Transverse colon (tissue), 4 donors: ENCODE data around the gene WDFY3. TPM values are rescaled to one million over a fixed set of nuclear protein-coding genes. Genes with fewer than 3 reads are reported as not detected.

ENCODE experiments used
- DNase-seq: peaks from one replicate; pipeline ENCODE4 v3.0.0-alpha.2; 2019
- H3K27ac ChIP-seq, 4 donors: fragments of 200-600 bp; sonication (generic); 2 replicates each; pipeline ENCODE4 v1.5.1; 2016 to 2018; ENCODE audit warnings: inconsistent platforms in 4 of 4
- H3K27me3 ChIP-seq: fragments of 200-600 bp; sonication (generic); 2 replicates; pipeline ENCODE4 v1.5.1; 2017; ENCODE audit warnings: inconsistent platforms
- H3K36me3 ChIP-seq, 4 donors: fragments of 200-600 bp; sonication (generic); 2 replicates each; pipeline ENCODE4 v1.5.1; 2017 to 2019; ENCODE audit warnings: inconsistent platforms in 4 of 4
- H3K4me1 ChIP-seq, 4 donors: fragments of 200-600 bp; sonication (generic); 2 replicates each; pipeline ENCODE4 v1.5.1; 2017 to 2020; ENCODE audit warnings: inconsistent platforms in 4 of 4
- H3K4me3 ChIP-seq, 4 donors: fragments of 200-600 bp; sonication (generic); 1 replicate in 1 of 4; 2 replicates in 3 of 4; pipeline versions ENCODE4 v1.5.1 to v1.6.1; 2017 to 2019; ENCODE audit warnings: inconsistent platforms in 4 of 4
- H3K9me3 ChIP-seq, 2 donors: fragments of 200-600 bp; sonication (generic); 2 replicates each; pipeline ENCODE4 v1.5.1; 2017 to 2019; ENCODE audit warnings: inconsistent platforms in 2 of 2
- CTCF ChIP-seq, 5 experiments: fragments of 200-600 bp in 3 of 5; fragments of 450-650 bp in 2 of 5; sonication (generic) in 3 of 5; IDR thresholded peaks; 1 replicate in 2 of 5; 2 replicates in 3 of 5; pipeline ENCODE4 v1.5.1; 2016 to 2017; ENCODE audit warnings: antibody characterized with exemption in 5 of 5, inconsistent platforms in 3 of 5, mild to moderate bottlenecking in 2 of 5, moderate library complexity in 1 of 5
- EP300 ChIP-seq: sonication (generic); formaldehyde crosslinking; IDR thresholded peaks from one replicate; pipeline ENCODE4 v1.6.1; 2017; ENCODE audit warnings: antibody characterized with exemption, low read depth
- POLR2A ChIP-seq: fragments of 450-650 bp; IDR thresholded peaks from one replicate; pipeline ENCODE4 v1.6.1; 2016; ENCODE audit warnings: antibody characterized with exemption, mild to moderate bottlenecking, moderate library complexity
- POLR2AphosphoS5 ChIP-seq, 3 donors: sonication (generic); formaldehyde crosslinking; IDR thresholded peaks; one replicate each; pipeline ENCODE4 v1.6.1; 2016; ENCODE audit warnings: antibody characterized with exemption in 3 of 3
- WGBS, 2 donors: methylation state at CpG; one replicate each; pipeline ENCODE4 v1.1.5; 2018; ENCODE audit warnings: low coverage in 1 of 2; 5-methylcytosine and 5-hydroxymethylcytosine counted together
- in situ Hi-C, 4 donors: fragments of 200-750 bp; cut with MboI; loops; one replicate each; pipeline versions ENCODE4 v1.15.0 to v1.15.1; 2017; ENCODE audit warnings: low sequenced_read_pairs in 3 of 4, low pct_ligation_motif_present in 1 of 4, low pct_unique_long_range_greater_than_20kb in 1 of 4
- intact Hi-C: fragments of 100-400 bp; cut with DNase I; formaldehyde crosslinking; loops from one replicate; pipeline ENCODE4 v1.15.1; 2023; ENCODE audit warnings: low total_unique reads
- total RNA-seq, 4 donors: library from RNA; depleted of rRNA; stranded (reverse); fragments of >200 nt; gene quantifications; one replicate each; pipeline ENCODE4 v1.1.0, GENCODE V29; 2016

The WDFY3 gene
- total RNA-seq, 4 donors from 2014 or later = 58.8 to 449 (median 69.2) TPM

GRCh38 chr4:84939113-84939512, 27.4 kb downstream of the WDFY3 start:
- in situ Hi-C loops (no loop called here), intact Hi-C loops (no loop called here)
- WGBS, 2 donors = 75 to 87% methylated on average over 6 of the region's 6 CpGs
- Histone ChIP-seq H3K36me3 (no peaks in the 10 kb centered on the region), H3K27ac (peak overlapping the region in 2 of 4 donors; percentile 7 to 42), H3K4me3 (no peak overlapping the region), H3K9me3 (peaks cover 10 to 16% of the 10 kb centered on the region in 2 donors), H3K4me1 (peaks cover 0 to 18% (median 4%) of the 10 kb centered on the region in 4 donors), H3K27me3 (no peaks in the 10 kb centered on the region)
- DNase-seq = no peak
- TF ChIP-seq POLR2AphosphoS5 (IDR thresholded peaks at IDR 0.05) = no peak
- TF ChIP-seq POLR2A = no peak
- no peak for TF ChIP-seq EP300
- TF ChIP-seq CTCF (IDR thresholded peaks at IDR 0.05) = no peak

GRCh38 chr4:84938316-84938715, 28.2 kb downstream of the WDFY3 start:
- intact Hi-C loops = no loop called here

GRCh38 chr4:84937381-84937977, 29.0 kb downstream of the WDFY3 start:
- peak overlapping the region in 1 of 4 donors; percentile 2 for H3K27ac ChIP-seq
- peaks cover 10 to 16% of the 10 kb centered on the region in 2 donors for H3K9me3 ChIP-seq
- H3K36me3 ChIP-seq = no peaks in the 10 kb centered on the region
- TF ChIP-seq EP300 (no peak), POLR2A (no peak), POLR2AphosphoS5 (IDR thresholded peaks at IDR 0.05) (no peak), CTCF (IDR thresholded peaks at IDR 0.05) (no peak)
- in situ Hi-C loops = no loop called here
- no peak overlapping the region for H3K4me3 ChIP-seq
- 71% methylated on average over 3 of the region's 3 CpGs for WGBS, 2 donors
- H3K27me3 ChIP-seq = no peaks in the 10 kb centered on the region
- peaks cover 0 to 18% (median 4%) of the 10 kb centered on the region in 4 donors for H3K4me1 ChIP-seq
- intact Hi-C loops = no loop called here
- DNase-seq = no peak

More at GRCh38 chr4:84938316-84938715, 28.2 kb downstream of the WDFY3 start:
- in situ Hi-C loops = no loop called here
- TF ChIP-seq POLR2AphosphoS5 (IDR thresholded peaks at IDR 0.05) (no peak), EP300 (no peak), POLR2A (no peak), CTCF (IDR thresholded peaks at IDR 0.05) (no peak)
- Histone ChIP-seq H3K4me1 (peaks cover 0 to 18% (median 4%) of the 10 kb centered on the region in 4 donors), H3K27ac (peak overlapping the region in 3 of 4 donors; percentile 2 to 42 (median 7)), H3K9me3 (peaks cover 10 to 16% of the 10 kb centered on the region in 2 donors), H3K4me3 (no peak overlapping the region), H3K27me3 (no peaks in the 10 kb centered on the region), H3K36me3 (no peaks in the 10 kb centered on the region)
- no peak for DNase-seq
- WGBS, 2 donors = 40 to 48% methylated on average over 2 of the region's 2 CpGs

GRCh38 chr4:84936123-84936522, 30.4 kb downstream of the WDFY3 start:
- no peak for DNase-seq
- in situ Hi-C loops = no loop called here
- Histone ChIP-seq H3K36me3 (no peaks in the 10 kb centered on the region), H3K4me1 (peaks cover 0 to 18% (median 4%) of the 10 kb centered on the region in 4 donors), H3K4me3 (no peak overlapping the region), H3K27me3 (no peaks in the 10 kb centered on the region), H3K27ac (no peak overlapping the region), H3K9me3 (peaks cover 6 to 7% of the 10 kb centered on the region in 2 donors)
- TF ChIP-seq CTCF (IDR thresholded peaks at IDR 0.05) (no peak), EP300 (no peak), POLR2A (no peak), POLR2AphosphoS5 (IDR thresholded peaks at IDR 0.05) (no peak)
- 86 to 100% methylated on average over 1 to 2 of the region's 2 CpGs for WGBS, 2 donors
- intact Hi-C loops = no loop called here
